Measurements from ENCODE around the gene PDE1A. TPM values are rescaled to one million over a fixed set of nuclear protein-coding genes. Genes with fewer than 3 reads are reported as not detected.

Gene PDE1A
- total RNA-seq, 2 donors from 2014 or later: 4.1 to 6.0 TPM

- no peak for DNase-seq (ENCODE audit: low spot score)
- Histone ChIP-seq H3K27ac (no peak overlapping the region), H3K9me3 (no peaks in the 10 kb centered on the region), H3K36me3 (no peaks in the 10 kb centered on the region), H3K27me3 (replicated peaks; ENCODE audit: insufficient read depth) (no peaks in the 10 kb centered on the region), H3K4me1 (replicated peaks) (no peaks in the 10 kb centered on the region), H3K4me3 (no peak overlapping the region)
- TF ChIP-seq CTCF (IDR thresholded peaks at IDR 0.05) (no peak), POLR2AphosphoS5 (IDR thresholded peaks at IDR 0.05) (no peak), POLR2A (IDR thresholded peaks at IDR 0.05) (no peak)
- 33% methylated on average over 1 of the region's 1 CpG for WGBS
- intact Hi-C loops (cut with DNase I): no loop called here
These were observed 282.1 kb downstream of the PDE1A start for GRCh38 chr2:182144776-182145165.

GRCh38 chr2:182144041-182144775 lies 282.6 kb downstream of the PDE1A start:
- no peak overlapping the region for H3K4me3 ChIP-seq
- DNase-seq (ENCODE audit: low spot score): no peak
- no peaks in the 10 kb centered on the region for H3K27me3 ChIP-seq (replicated peaks; ENCODE audit: insufficient read depth)
- H3K27ac ChIP-seq: no peak overlapping the region
- H3K36me3 ChIP-seq: no peaks in the 10 kb centered on the region
- no peaks in the 10 kb centered on the region for H3K4me1 ChIP-seq (replicated peaks)
- no peak for TF ChIP-seq CTCF (IDR thresholded peaks at IDR 0.05)
- H3K9me3 ChIP-seq: no peaks in the 10 kb centered on the region
- intact Hi-C loops (cut with DNase I): no loop called here
- 72% methylated on average over 7 of the region's 7 CpGs for WGBS

GRCh38 chr2:182142062-182142461 lies 284.8 kb downstream of the PDE1A start:
- Histone ChIP-seq H3K4me3 (no peak overlapping the region), H3K36me3 (no peaks in the 10 kb centered on the region), H3K4me1 (replicated peaks) (no peaks in the 10 kb centered on the region), H3K27ac (no peak overlapping the region), H3K27me3 (replicated peaks; ENCODE audit: insufficient read depth) (no peaks in the 10 kb centered on the region), H3K9me3 (no peaks in the 10 kb centered on the region)
- intact Hi-C loops (cut with DNase I): no loop called here
- WGBS: 69% methylated on average over 6 of the region's 6 CpGs
- TF ChIP-seq POLR2A (IDR thresholded peaks at IDR 0.05) (no peak), CTCF (IDR thresholded peaks at IDR 0.05) (no peak), POLR2AphosphoS5 (IDR thresholded peaks at IDR 0.05) (no peak)
- no peak for DNase-seq (ENCODE audit: low spot score)

GRCh38 chr2:182134201-182134600 lies 292.6 kb downstream of the PDE1A start:
- 33% methylated on average over 1 of the region's 1 CpG for WGBS
- Histone ChIP-seq H3K9me3 (no peaks in the 10 kb centered on the region), H3K27me3 (replicated peaks; ENCODE audit: insufficient read depth) (no peaks in the 10 kb centered on the region), H3K4me3 (no peak overlapping the region), H3K27ac (no peak overlapping the region), H3K36me3 (no peaks in the 10 kb centered on the region), H3K4me1 (replicated peaks) (no peaks in the 10 kb centered on the region)
- intact Hi-C loops (cut with DNase I): no loop called here
- DNase-seq (ENCODE audit: low spot score): no peak
- TF ChIP-seq POLR2AphosphoS5 (IDR thresholded peaks at IDR 0.05) (no peak), POLR2A (IDR thresholded peaks at IDR 0.05) (no peak), CTCF (IDR thresholded peaks at IDR 0.05) (no peak)

- no peak for DNase-seq (ENCODE audit: low spot score)
- Histone ChIP-seq H3K27ac (no peak overlapping the region), H3K4me1 (replicated peaks) (no peaks in the 10 kb centered on the region), H3K9me3 (no peaks in the 10 kb centered on the region), H3K4me3 (no peak overlapping the region), H3K27me3 (replicated peaks; ENCODE audit: insufficient read depth) (no peaks in the 10 kb centered on the region), H3K36me3 (no peaks in the 10 kb centered on the region)
- 70% methylated on average over 1 of the region's 1 CpG for WGBS
- intact Hi-C loops (cut with DNase I): no loop called here
- no peak for TF ChIP-seq POLR2A (IDR thresholded peaks at IDR 0.05)
- no peak for TF ChIP-seq POLR2AphosphoS5 (IDR thresholded peaks at IDR 0.05)
- TF ChIP-seq CTCF (IDR thresholded peaks at IDR 0.05): no peak
These were observed 293.5 kb downstream of the PDE1A start for GRCh38 chr2:182133195-182133891.

Measured in prostate gland (tissue), 2 donors.